ENCODE measurements around the gene CELF2.

The CELF2 gene

DNA sequence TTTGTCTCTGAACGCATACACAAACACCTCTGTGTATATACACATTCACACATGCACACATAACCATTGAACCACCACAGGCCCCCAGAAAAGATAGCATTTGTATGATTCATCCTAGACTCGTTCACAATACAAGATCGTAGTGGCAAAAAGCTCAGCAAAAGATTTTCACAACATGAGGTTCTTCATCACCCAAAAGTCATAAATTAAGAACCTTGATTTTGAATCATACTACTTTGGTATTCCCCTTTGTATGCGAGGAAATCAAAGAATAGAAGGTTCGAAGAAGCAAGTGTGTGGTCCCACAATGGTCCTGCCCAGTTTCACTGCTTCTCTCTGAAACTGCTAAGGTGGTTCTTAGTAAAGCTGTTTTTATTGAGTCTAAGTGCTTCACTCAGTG, 200.7 kb downstream of the CELF2 start:
- no peak for TF ChIP-seq ZFX (IDR thresholded peaks at IDR 0.05)
- TF ChIP-seq, protein P1, sequence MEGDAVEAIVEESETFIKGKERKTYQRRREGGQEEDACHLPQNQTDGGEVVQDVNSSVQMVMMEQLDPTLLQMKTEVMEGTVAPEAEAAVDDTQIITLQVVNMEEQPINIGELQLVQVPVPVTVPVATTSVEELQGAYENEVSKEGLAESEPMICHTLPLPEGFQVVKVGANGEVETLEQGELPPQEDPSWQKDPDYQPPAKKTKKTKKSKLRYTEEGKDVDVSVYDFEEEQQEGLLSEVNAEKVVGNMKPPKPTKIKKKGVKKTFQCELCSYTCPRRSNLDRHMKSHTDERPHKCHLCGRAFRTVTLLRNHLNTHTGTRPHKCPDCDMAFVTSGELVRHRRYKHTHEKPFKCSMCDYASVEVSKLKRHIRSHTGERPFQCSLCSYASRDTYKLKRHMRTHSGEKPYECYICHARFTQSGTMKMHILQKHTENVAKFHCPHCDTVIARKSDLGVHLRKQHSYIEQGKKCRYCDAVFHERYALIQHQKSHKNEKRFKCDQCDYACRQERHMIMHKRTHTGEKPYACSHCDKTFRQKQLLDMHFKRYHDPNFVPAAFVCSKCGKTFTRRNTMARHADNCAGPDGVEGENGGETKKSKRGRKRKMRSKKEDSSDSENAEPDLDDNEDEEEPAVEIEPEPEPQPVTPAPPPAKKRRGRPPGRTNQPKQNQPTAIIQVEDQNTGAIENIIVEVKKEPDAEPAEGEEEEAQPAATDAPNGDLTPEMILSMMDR (conservative IDR thresholded peaks at IDR 0.05), result no peak
- no peak overlapping the region for H3K27ac ChIP-seq

DNA sequence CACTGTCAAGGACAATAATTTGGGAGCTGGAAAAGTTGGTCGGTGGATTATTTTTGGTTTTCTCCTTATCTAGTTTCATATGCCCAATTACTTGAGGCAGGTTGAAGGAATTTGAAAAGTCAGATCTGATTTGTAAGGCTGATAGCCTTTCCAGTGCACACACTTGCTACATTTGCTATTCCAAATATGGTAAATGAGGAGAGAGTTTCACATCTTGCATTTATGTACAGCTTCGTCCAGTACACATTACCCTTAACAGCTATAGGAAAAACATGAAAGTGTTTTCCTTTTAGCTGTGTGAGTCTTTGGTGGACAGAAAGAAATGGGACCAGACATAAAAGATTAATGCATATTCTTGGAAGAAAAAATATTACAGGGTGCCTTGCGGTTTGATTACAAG, 201.8 kb downstream of the CELF2 start:
- H3K27ac ChIP-seq, result no peak overlapping the region
- TF ChIP-seq ZFX (IDR thresholded peaks at IDR 0.05), result no peak
- TF ChIP-seq, protein P1 (conservative IDR thresholded peaks at IDR 0.05), result no peak

DNA sequence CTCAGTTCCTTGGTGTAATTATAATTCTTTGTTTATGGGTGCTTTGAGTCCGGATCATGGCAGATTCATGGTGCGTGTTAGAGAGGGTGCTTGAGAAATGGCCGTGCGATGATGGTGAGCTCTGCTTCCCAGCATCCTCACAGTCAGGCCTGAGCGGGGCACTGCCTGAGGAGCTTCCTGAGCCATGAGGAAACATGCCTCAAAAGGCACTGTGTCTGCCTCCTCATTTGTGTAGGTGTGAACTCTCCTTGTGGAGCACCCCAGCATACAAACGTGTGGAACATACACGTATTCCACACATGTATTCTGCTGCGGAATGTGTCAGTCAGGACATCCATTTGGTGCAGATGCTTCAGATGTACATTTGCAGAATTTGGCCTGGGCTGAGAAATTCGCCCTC, 205.4 kb downstream of the CELF2 start:
- H3K27ac ChIP-seq, result no peak overlapping the region
- TF ChIP-seq ZFX (IDR thresholded peaks at IDR 0.05), result no peak
- TF ChIP-seq, protein P1 (conservative IDR thresholded peaks at IDR 0.05), result no peak

DNA sequence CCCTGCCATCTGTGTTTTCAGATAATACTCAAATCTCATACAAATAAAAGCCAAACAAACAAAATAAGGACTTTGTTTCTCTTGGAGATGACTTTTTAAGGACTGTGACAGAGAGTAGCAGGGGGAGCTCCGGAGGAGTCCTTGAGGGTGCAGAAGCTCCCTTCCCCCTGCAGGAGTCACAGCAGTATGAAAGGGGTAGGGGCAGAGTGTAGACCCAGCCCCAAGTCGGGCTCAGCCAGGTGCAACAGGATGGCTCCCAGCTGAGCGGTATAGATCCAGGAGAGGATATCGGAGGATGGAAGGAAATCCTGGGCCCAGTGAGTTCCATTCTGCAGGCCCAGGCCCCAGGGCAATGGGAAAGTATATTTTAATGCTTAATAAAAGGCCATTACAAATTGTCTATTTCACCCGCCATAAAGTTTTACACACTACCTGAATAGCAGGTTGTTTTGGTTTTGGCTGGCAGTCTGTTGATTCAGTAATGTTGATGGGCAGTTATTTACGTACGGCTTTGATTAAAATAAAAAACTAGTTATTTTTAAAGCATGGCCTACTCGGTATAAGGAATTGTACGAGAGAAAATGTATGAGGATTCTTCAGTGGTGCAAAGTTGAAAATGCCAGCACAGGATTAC, 206.0 kb downstream of the CELF2 start:
- no peak overlapping the region for H3K27ac ChIP-seq
- TF ChIP-seq, protein P1 (conservative IDR thresholded peaks at IDR 0.05), result no peak
- no peak for TF ChIP-seq ZFX (IDR thresholded peaks at IDR 0.05)

DNA sequence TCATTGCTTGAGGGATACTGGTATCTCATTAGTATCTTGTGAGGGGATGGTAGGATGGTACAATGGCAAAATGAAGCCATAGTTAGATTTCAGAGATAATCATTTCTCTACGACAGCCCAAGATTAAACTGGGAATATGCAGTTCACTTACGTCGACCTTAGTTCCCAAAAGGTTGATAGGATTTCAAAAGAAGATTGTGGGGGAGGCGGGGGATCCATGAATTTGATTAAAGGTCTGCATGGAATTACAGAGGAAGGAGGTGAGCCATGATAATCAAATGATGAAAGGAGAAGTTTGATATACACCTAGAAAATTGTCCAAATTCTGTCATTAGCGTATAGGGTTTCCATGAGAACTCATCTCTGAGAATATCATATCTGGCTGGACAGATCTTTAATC, 206.6 kb downstream of the CELF2 start:
- no peak for TF ChIP-seq ZFX (IDR thresholded peaks at IDR 0.05)
- TF ChIP-seq, protein P1 (conservative IDR thresholded peaks at IDR 0.05), result no peak
- no peak overlapping the region for H3K27ac ChIP-seq

DNA sequence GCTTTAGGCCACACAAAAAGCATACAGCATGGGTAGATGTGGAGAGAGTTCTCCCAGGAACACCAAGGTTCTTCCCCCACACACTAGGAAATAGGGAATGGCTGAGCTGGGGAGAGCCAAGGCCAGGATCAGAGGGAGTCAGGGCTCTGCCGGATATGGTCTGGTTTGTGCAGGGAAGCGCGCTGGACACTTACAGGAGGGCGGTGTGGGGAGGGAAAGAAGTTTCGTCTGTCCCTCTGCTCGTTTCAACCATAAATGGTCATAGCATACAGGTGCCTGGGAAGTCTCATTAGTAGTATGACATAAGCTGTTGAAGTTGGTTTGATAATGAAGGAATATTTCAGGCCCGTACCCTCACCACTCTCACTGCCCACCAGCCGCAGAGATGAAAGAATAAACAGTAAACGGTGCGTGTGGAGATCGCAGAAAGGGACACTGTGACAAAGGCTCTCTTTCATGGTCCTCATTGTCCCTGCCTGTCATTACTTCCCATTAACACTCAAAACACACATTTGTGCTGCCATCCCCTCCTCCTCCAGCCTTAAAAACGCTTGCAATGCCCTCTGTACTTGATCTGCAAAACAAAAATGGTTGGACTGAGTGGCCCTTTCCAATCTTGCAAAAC, 207.2 kb downstream of the CELF2 start:
- TF ChIP-seq ZFX (IDR thresholded peaks at IDR 0.05), result no peak
- TF ChIP-seq, protein P1 (conservative IDR thresholded peaks at IDR 0.05), result no peak

DNA sequence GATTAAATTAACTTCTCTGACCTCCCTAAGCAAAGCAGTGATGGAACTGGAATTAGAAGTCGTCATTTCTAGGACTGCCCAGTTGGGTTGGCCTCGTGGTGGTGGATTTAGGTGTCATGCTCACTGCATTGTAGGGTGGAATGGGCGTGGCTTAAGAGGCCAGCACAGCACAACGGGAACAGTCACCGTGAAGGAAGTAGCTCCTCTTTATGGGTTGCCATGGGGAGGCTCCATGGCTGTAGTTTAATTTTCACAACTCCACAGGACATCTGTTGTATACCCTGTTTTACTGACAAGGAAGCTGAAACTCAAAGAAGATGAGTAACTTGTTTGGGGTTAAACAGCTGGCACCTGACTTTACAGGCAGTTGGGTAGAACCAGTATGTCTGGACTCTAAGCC, 208.3 kb downstream of the CELF2 start:
- no peak overlapping the region; the same call in 1 of the 2 replicates for H3K27ac ChIP-seq
- TF ChIP-seq ZFX (IDR thresholded peaks at IDR 0.05), result no peak
- TF ChIP-seq, protein P1 (conservative IDR thresholded peaks at IDR 0.05), result no peak

More for the DNA sequence above, 207.2 kb downstream of the CELF2 start:
- no peak overlapping the region for H3K27ac ChIP-seq
